ENCODE results near the gene STAT3.
A peak's percentile ranks its signal among the peaks of the same experiment; 100 is the strongest.

The STAT3 gene

DNA sequence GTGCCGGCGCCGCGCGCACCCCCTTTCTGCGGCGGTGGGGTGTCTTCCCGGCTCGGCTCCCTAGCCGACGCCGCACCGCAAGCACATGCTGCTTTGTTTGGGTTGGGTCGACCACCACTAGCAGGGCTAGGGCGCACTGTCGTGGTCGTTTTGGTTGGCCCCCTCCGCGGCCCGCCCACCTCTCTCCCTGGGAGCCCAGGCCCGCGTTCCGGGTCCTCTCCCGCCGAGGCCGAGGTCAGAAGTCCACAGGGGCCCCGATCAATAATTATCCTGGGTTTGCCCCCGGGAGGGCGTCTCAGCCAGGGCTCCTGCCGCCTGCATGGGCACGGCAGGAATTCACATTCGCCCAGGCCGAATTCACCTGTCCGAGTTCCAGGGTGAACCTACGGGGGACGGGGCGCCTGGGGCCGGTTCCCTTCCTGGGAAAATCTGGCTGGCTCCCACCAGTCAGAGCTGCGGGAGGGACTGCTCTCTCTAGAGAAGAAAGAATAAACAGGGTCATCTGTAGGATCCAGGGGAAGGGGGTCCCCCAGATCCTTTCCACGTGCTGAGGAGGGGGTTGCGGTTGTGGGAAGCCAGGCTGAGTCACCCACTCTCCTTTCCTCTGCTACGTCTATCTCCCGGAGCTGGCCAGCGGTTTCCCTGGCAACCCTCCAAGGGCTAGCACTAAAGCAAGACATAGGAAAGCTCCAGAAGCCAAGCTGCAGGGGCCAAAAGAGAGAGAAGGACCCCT is 111.5 kb downstream of the STAT3 start:
- H3K4me1 ChIP-seq (ENCODE audit: control insufficient read depth, insufficient read depth, low read depth, low read length), result peaks cover 10% of the 10 kb centered on the region
- H2AFZ ChIP-seq (ENCODE audit: low read depth, low read length), result peak overlapping the region; percentile 79
- H3K4me3 ChIP-seq (ENCODE audit: insufficient read depth in 1 of 2, low read depth in 1 of 2, low read length in 2 of 2), result peak overlapping the region; percentile 78 to 95
- H3K23ac ChIP-seq (ENCODE audit: low read length in 2 of 2), result peak overlapping the region in 1 of 2 experiments; percentile 85
- H3K18ac ChIP-seq (ENCODE audit: low read depth in 1 of 2, low read length in 2 of 2), result peak overlapping the region; percentile 97 to 100
- peak overlapping the region; percentile 96 for H4K8ac ChIP-seq (ENCODE audit: low read length)
- H3K4me2 ChIP-seq (ENCODE audit: low read length, poor library complexity, severe bottlenecking), result peak overlapping the region; percentile 100
- peak overlapping the region in 1 of 2 experiments; percentile 74 for H2BK12ac ChIP-seq (ENCODE audit: low read length in 2 of 2)
- H2AK5ac ChIP-seq (ENCODE audit: low read length, severe bottlenecking), result no peak overlapping the region
- H3K27me3 ChIP-seq (ENCODE audit: control insufficient read depth in 1 of 2, insufficient read depth in 1 of 2, low read length in 2 of 2), result no peaks in the 10 kb centered on the region
- H3K4ac ChIP-seq (ENCODE audit: low read depth in 1 of 2, low read length in 2 of 2), result peak overlapping the region; percentile 93 to 95
- H2BK15ac ChIP-seq (ENCODE audit: low read depth, poor library complexity, severe bottlenecking), result peak overlapping the region; percentile 96
- peak; percentile 92 for DNase-seq
- 1% methylated on average over 44 of the region's 44 CpGs for WGBS
- peak overlapping the region; percentile 83 for H2BK5ac ChIP-seq (ENCODE audit: low read depth, low read length, poor library complexity, severe bottlenecking)
- H3K9me3 ChIP-seq (ENCODE audit: control insufficient read depth, low read length), result no peaks in the 10 kb centered on the region
- H3K27ac ChIP-seq (ENCODE audit: low read length, poor library complexity, severe bottlenecking), result peak overlapping the region; percentile 60
- H2BK120ac ChIP-seq (ENCODE audit: low read depth, low read length), result peak overlapping the region; percentile 94
- H3K9ac ChIP-seq (ENCODE audit: low read length), result peak overlapping the region; percentile 88
- H3K14ac ChIP-seq (ENCODE audit: low read length in 2 of 2), result peak overlapping the region in 1 of 2 experiments; percentile 96
- H4K91ac ChIP-seq (ENCODE audit: low read length), result peak overlapping the region; percentile 77
- no peaks in the 10 kb centered on the region for H3K36me3 ChIP-seq (ENCODE audit: control insufficient read depth in 1 of 2, insufficient read depth in 2 of 2, low read depth in 1 of 2, low read length in 2 of 2)
- peaks cover 7% of the 10 kb centered on the region for H3K79me1 ChIP-seq (replicated peaks; ENCODE audit: low read length, poor library complexity, severe bottlenecking)

DNA sequence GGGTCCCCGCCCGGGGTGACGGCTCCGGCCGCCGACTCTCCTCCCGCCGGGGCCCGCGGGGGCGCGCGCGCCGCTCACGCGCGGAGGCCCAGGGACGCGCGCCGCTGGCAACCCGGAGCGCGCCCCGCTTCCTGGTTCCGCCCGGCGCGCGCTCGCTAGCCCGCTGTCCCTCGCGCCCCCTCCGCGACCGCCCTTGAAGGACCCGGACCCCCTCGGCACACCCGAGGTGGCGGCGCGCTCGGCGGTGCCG is 112.0 kb downstream of the STAT3 start, which contains the start of gene STAT5B:
Gene STAT5B, minus strand, starts transcription at position 33 of the 250 bp plus-strand sequence. CDS start 44,264 bp downstream, outside the sequence.
- H3K23ac ChIP-seq (ENCODE audit: low read length in 2 of 2), result peak within 1 kb of the TSS; percentile 60 to 96
- H2BK15ac ChIP-seq (ENCODE audit: low read depth, poor library complexity, severe bottlenecking), result peak within 1 kb of the TSS; percentile 96
- peak within 1 kb of the TSS; percentile 74 to 76 for H2BK12ac ChIP-seq (ENCODE audit: low read length in 2 of 2)
- H2AFZ ChIP-seq (ENCODE audit: low read depth, low read length), result peak within 1 kb of the TSS; percentile 88
- peak within 1 kb of the TSS; percentile 96 for H4K8ac ChIP-seq (ENCODE audit: low read length)
- peak within 1 kb of the TSS; percentile 60 for H3K27ac ChIP-seq (ENCODE audit: low read length, poor library complexity, severe bottlenecking)
- WGBS, result 1% methylated on average over 28 of the region's 47 CpGs
- peak within 1 kb of the TSS; percentile 90 to 95 for H3K4me3 ChIP-seq (ENCODE audit: insufficient read depth in 1 of 2, low read depth in 1 of 2, low read length in 2 of 2)
- no peaks in the 10 kb centered on the region for H3K27me3 ChIP-seq (ENCODE audit: control insufficient read depth in 1 of 2, insufficient read depth in 1 of 2, low read length in 2 of 2)
- H3K36me3 ChIP-seq (ENCODE audit: control insufficient read depth in 1 of 2, insufficient read depth in 2 of 2, low read depth in 1 of 2, low read length in 2 of 2), result no peaks in the 10 kb centered on the region
- H3K4me1 ChIP-seq (ENCODE audit: control insufficient read depth, insufficient read depth, low read depth, low read length), result peaks cover 10% of the 10 kb centered on the region
- peak within 1 kb of the TSS; percentile 57 to 98 for H3K14ac ChIP-seq (ENCODE audit: low read length in 2 of 2)
- H3K9ac ChIP-seq (ENCODE audit: low read length), result peak within 1 kb of the TSS; percentile 88
- H2BK5ac ChIP-seq (ENCODE audit: low read depth, low read length, poor library complexity, severe bottlenecking), result peak within 1 kb of the TSS; percentile 83
- no peaks in the 10 kb centered on the region for H3K9me3 ChIP-seq (ENCODE audit: control insufficient read depth, low read length)
- peak; percentile 60 for DNase-seq
- peak within 1 kb of the TSS; percentile 94 for H2BK120ac ChIP-seq (ENCODE audit: low read depth, low read length)
- no peak within 1 kb of the TSS for H2AK5ac ChIP-seq (ENCODE audit: low read length, severe bottlenecking)
- peak within 1 kb of the TSS; percentile 93 to 95 for H3K4ac ChIP-seq (ENCODE audit: low read depth in 1 of 2, low read length in 2 of 2)
- peaks cover 7% of the 10 kb centered on the region for H3K79me1 ChIP-seq (replicated peaks; ENCODE audit: low read length, poor library complexity, severe bottlenecking)
- peak within 1 kb of the TSS; percentile 97 to 100 for H3K18ac ChIP-seq (ENCODE audit: low read depth in 1 of 2, low read length in 2 of 2)
- H4K91ac ChIP-seq (ENCODE audit: low read length), result peak within 1 kb of the TSS; percentile 77
- H3K4me2 ChIP-seq (ENCODE audit: low read length, poor library complexity, severe bottlenecking), result peak within 1 kb of the TSS; percentile 100

DNA sequence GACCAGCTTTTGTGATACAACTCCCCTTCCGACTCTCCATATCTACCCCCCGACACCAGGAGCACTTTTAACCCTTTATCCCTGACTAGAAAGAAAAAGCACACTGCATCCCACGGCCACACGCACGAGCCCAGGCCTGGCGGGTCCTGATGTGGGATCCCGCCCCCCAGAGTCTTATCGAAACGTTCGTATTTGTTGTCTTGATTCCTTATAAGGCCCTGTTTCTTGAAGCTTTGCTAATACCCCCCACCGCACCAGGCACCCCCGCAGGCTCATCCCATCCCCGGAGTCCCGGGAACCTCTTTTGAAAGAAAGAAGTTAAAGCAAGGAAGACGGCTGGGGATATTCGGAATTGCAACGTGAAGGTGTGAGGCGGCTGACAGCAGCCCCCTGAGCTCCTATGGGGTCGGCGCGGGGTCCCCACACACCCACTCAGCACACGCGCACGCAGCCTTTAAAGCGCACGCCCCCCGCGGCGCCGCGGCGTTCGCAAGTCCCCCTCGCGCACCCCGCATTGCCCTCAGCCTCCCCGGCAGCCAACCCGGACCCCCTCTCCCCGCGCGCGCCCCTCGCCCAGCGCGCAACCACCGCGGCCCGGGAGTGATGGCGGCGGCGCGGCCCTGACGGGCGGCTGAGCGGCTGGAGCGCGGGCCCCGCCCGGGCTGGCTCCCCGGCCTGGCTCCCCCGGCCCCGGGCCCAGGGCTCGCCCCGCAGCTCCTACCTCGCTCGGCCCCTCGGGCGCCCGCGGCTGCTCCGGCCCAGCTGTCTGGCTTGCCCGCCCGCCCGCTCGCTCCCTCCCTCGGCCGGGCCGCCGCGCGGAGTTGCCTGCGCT is 112.5 kb downstream of the STAT3 start:
- peak overlapping the region; percentile 57 to 98 for H3K14ac ChIP-seq (ENCODE audit: low read length in 2 of 2)
- H3K9me3 ChIP-seq (ENCODE audit: control insufficient read depth, low read length), result no peaks in the 10 kb centered on the region
- peak overlapping the region; percentile 69 for H2BK15ac ChIP-seq (ENCODE audit: low read depth, poor library complexity, severe bottlenecking)
- peak overlapping the region; percentile 75 for H4K91ac ChIP-seq (ENCODE audit: low read length)
- DNase-seq, result peak; percentile 58
- no peak overlapping the region for H2BK5ac ChIP-seq (ENCODE audit: low read depth, low read length, poor library complexity, severe bottlenecking)
- H3K9ac ChIP-seq (ENCODE audit: low read length), result peak overlapping the region; percentile 88
- peak overlapping the region; percentile 94 to 96 for H3K18ac ChIP-seq (ENCODE audit: low read depth in 1 of 2, low read length in 2 of 2)
- H3K79me1 ChIP-seq (replicated peaks; ENCODE audit: low read length, poor library complexity, severe bottlenecking), result peaks cover 9% of the 10 kb centered on the region
- H3K27ac ChIP-seq (ENCODE audit: low read length, poor library complexity, severe bottlenecking), result no peak overlapping the region
- H2BK12ac ChIP-seq (ENCODE audit: low read length in 2 of 2), result peak overlapping the region; percentile 55 to 76
- WGBS, result 1% methylated on average over 62 of the region's 82 CpGs
- H3K4me1 ChIP-seq (ENCODE audit: control insufficient read depth, insufficient read depth, low read depth, low read length), result peaks cover 10% of the 10 kb centered on the region
- H3K27me3 ChIP-seq (ENCODE audit: control insufficient read depth in 1 of 2, insufficient read depth in 1 of 2, low read length in 2 of 2), result no peaks in the 10 kb centered on the region
- H2AFZ ChIP-seq (ENCODE audit: low read depth, low read length), result peak overlapping the region; percentile 88
- H2AK5ac ChIP-seq (ENCODE audit: low read length, severe bottlenecking), result no peak overlapping the region
- H2BK120ac ChIP-seq (ENCODE audit: low read depth, low read length), result peak overlapping the region; percentile 94
- H3K4ac ChIP-seq (ENCODE audit: low read depth in 1 of 2, low read length in 2 of 2), result peak overlapping the region in 1 of 2 experiments; percentile 90
- peak overlapping the region; percentile 60 to 96 for H3K23ac ChIP-seq (ENCODE audit: low read length in 2 of 2)
- peak overlapping the region; percentile 97 for H3K4me2 ChIP-seq (ENCODE audit: low read length, poor library complexity, severe bottlenecking)
- H3K36me3 ChIP-seq (ENCODE audit: control insufficient read depth in 1 of 2, insufficient read depth in 2 of 2, low read depth in 1 of 2, low read length in 2 of 2), result no peaks in the 10 kb centered on the region
- peak overlapping the region; percentile 90 to 95 for H3K4me3 ChIP-seq (ENCODE audit: insufficient read depth in 1 of 2, low read depth in 1 of 2, low read length in 2 of 2)
- peak overlapping the region; percentile 91 for H4K8ac ChIP-seq (ENCODE audit: low read length)
